Upper lobe of left lung (tissue), 6 donors: Measurements from ENCODE around the gene PHF23. TPM values are rescaled to one million over a fixed set of nuclear protein-coding genes. Genes with fewer than 3 reads are reported as not detected.

Source experiments
- ATAC-seq, 2 donors: fragments of 200-7000 bp; cut with Tn5 transposase; one replicate each; pipeline ENCODE4 v1.9.1; 2022; ENCODE audit warnings: mild to moderate bottlenecking in 2 of 2, moderate library complexity in 2 of 2; ENCODE audit not compliant: low FRiP score in 2 of 2
- DNase-seq, 2 donors: peaks; one replicate each; pipeline ENCODE4 v3.0.0-alpha.2; 2019 to 2020
- H3K27ac ChIP-seq, 4 donors: fragments of 200-600 bp; sonication (generic); one replicate each; pipeline ENCODE4 v1.5.1; 2016 to 2019
- H3K27me3 ChIP-seq, 4 donors: fragments of 200-600 bp; sonication (generic); one replicate each; pipeline ENCODE4 v1.5.1; 2017 to 2019
- H3K36me3 ChIP-seq, 4 donors: fragments of 200-600 bp; sonication (generic); one replicate each; pipeline ENCODE4 v1.5.1; 2016 to 2019
- H3K4me1 ChIP-seq, 4 donors: fragments of 200-600 bp; sonication (generic); one replicate each; pipeline ENCODE4 v1.5.1; 2018 to 2019
- H3K4me3 ChIP-seq, 4 donors: fragments of 200-600 bp; sonication (generic); one replicate each; pipeline ENCODE4 v1.5.1; 2017 to 2019; ENCODE audit warnings: mild to moderate bottlenecking in 2 of 4, moderate library complexity in 1 of 4
- H3K9me3 ChIP-seq, 4 donors: fragments of 200-600 bp; sonication (generic); one replicate each; pipeline ENCODE4 v1.5.1; 2018 to 2019
- CTCF ChIP-seq, 6 experiments: fragments of 450-650 bp in 4 of 6; fragments of 200-600 bp in 2 of 6; sonication (generic) in 2 of 6; IDR thresholded peaks; one replicate each; pipeline ENCODE4 v1.5.1; 2016 to 2019; ENCODE audit warnings: antibody characterized with exemption in 6 of 6
- EP300 ChIP-seq, 4 donors: sonication (generic); formaldehyde crosslinking; IDR thresholded peaks; one replicate each; pipeline ENCODE4 v1.5.1; 2017; ENCODE audit warnings: antibody characterized with exemption in 4 of 4, control low read depth in 2 of 4
- POLR2A ChIP-seq, 4 donors: fragments of 450-650 bp; IDR thresholded peaks; one replicate each; pipeline ENCODE4 v1.5.1; 2016 to 2017; ENCODE audit warnings: antibody characterized with exemption in 4 of 4, mild to moderate bottlenecking in 2 of 4
- POLR2AphosphoS5 ChIP-seq, 2 donors: sonication (generic); formaldehyde crosslinking; IDR thresholded peaks; one replicate each; pipeline ENCODE4 v1.5.1; 2017; ENCODE audit warnings: antibody characterized with exemption in 2 of 2
- WGBS, 2 donors: methylation state at CpG; one replicate each; pipeline ENCODE4 v1.1.5; 2017 to 2018; 5-methylcytosine and 5-hydroxymethylcytosine counted together
- total RNA-seq, 6 donors: library from RNA; depleted of rRNA in 4 of 6; stranded (reverse); fragments of >200 nt in 4 of 6; gene quantifications; one replicate each; pipeline versions ENCODE4 v1.1.0 to v1.2.1, GENCODE V29; 2016 to 2021
- donor health status: DM: no; HTN: no; CAD: no; lungs with moderate emphysema.
- donor health status: DM: no; HTN: yes; CAD: no; lungs with severe emphysema.

The PHF23 gene
- total RNA-seq, 6 donors from 2014 or later: 25.4 to 54.5 (median 31.2) TPM

- ATAC-seq (no peak), DNase-seq (peak in 1 of 2 donors; percentile 53)
- TF ChIP-seq POLR2A (IDR thresholded peaks at IDR 0.05): no peak
- no peak for TF ChIP-seq CTCF (IDR thresholded peaks at IDR 0.05)
- TF ChIP-seq POLR2AphosphoS5 (IDR thresholded peaks at IDR 0.05): no peak
- no peak for TF ChIP-seq EP300 (IDR thresholded peaks at IDR 0.05)
Observed at GRCh38 chr17:7224661-7225111, 14.6 kb downstream of the PHF23 start.

DNA sequence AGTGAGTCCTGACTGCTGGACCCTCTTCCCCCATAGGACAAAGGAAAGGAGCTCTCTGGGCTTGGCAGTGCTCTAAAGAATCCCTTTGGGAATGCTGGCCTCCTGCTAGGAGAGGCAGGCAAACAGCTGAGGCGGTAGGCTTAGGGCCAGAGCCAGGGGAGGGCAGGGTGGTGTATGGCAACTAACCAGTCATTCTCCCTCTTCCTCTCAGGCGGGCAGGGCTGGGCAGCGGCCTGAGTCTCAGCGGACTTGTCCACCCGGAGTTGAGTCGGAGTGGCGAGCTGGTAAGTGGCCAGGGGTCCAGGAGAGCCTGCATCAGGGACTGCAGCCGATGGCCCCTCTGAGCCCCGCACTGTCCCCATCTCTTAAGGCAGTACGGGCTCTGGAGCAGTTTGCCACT, 15.1 kb downstream of the PHF23 start:
- 87% methylated on average over 10 of the region's 10 CpGs; no CpG with 5 or more reads in 1 of the 2 donors for WGBS, 2 donors
- no peaks in the 10 kb centered on the region for H3K27me3 ChIP-seq
- peaks cover 11 to 82% (median 69%) of the 10 kb centered on the region in 4 donors for H3K36me3 ChIP-seq
- no peak overlapping the region for H3K4me3 ChIP-seq
- H3K27ac ChIP-seq: no peak overlapping the region
- H3K4me1 ChIP-seq: peaks cover 16 to 28% (median 21%) of the 10 kb centered on the region in 4 donors
- no peak for TF ChIP-seq POLR2A (IDR thresholded peaks at IDR 0.05)
- TF ChIP-seq EP300 (IDR thresholded peaks at IDR 0.05): no peak
- TF ChIP-seq POLR2AphosphoS5 (IDR thresholded peaks at IDR 0.05): no peak
- TF ChIP-seq CTCF (IDR thresholded peaks at IDR 0.05): no peak
- DNase-seq (peak in 1 of 2 donors; percentile 56), ATAC-seq (no peak)
- no peaks in the 10 kb centered on the region for H3K9me3 ChIP-seq

More at GRCh38 chr17:7224661-7225111, 14.6 kb downstream of the PHF23 start:
- peaks cover 13 to 23% (median 17%) of the 10 kb centered on the region in 4 donors for H3K4me1 ChIP-seq
- no peaks in the 10 kb centered on the region for H3K9me3 ChIP-seq
- no peak overlapping the region for H3K4me3 ChIP-seq
- H3K27ac ChIP-seq: no peak overlapping the region
- no peaks in the 10 kb centered on the region for H3K27me3 ChIP-seq
- H3K36me3 ChIP-seq: peaks cover 15 to 88% (median 74%) of the 10 kb centered on the region in 4 donors
- WGBS, 2 donors: 60 to 88% methylated on average over 1 to 15 of the region's 15 CpGs

- H3K36me3 ChIP-seq: peaks cover 11 to 75% (median 66%) of the 10 kb centered on the region in 4 donors
- DNase-seq: no peak
- WGBS, 2 donors: 68 to 88% methylated on average over 4 of the region's 4 CpGs
- peaks cover 22 to 35% (median 26%) of the 10 kb centered on the region in 4 donors for H3K4me1 ChIP-seq
- TF ChIP-seq POLR2A (IDR thresholded peaks at IDR 0.05) (no peak), EP300 (IDR thresholded peaks at IDR 0.05) (no peak), CTCF (IDR thresholded peaks at IDR 0.05) (no peak), POLR2AphosphoS5 (IDR thresholded peaks at IDR 0.05) (no peak)
- H3K27ac ChIP-seq: no peak overlapping the region
- no peaks in the 10 kb centered on the region for H3K27me3 ChIP-seq
- H3K4me3 ChIP-seq: no peak overlapping the region
- ATAC-seq: no peak
- H3K9me3 ChIP-seq: no peaks in the 10 kb centered on the region
Observed at GRCh38 chr17:7223375-7223774, 15.9 kb downstream of the PHF23 start.

DNA sequence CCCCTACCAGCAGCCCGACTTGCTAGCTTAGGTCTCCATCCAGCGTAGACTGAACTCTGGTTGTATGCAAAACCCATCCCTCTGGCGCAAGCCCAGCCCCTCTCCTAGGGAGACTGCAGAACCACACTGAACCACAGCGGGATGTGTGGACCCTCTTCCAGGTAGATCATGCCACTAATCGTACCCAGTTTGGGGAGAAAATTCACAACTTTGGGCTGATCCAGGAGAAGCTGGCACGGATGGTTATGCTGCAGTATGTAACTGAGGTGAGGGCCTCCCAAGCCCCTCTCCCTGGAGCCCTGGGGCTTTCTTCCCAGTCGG, 16.3 kb downstream of the PHF23 start:
- WGBS, 2 donors: 53 to 85% methylated on average over 2 to 7 of the region's 7 CpGs
- TF ChIP-seq EP300 (IDR thresholded peaks at IDR 0.05) (no peak), POLR2AphosphoS5 (IDR thresholded peaks at IDR 0.05) (no peak), CTCF (IDR thresholded peaks at IDR 0.05) (no peak), POLR2A (IDR thresholded peaks at IDR 0.05) (no peak)
- H3K27ac ChIP-seq: no peak overlapping the region
- H3K9me3 ChIP-seq: no peaks in the 10 kb centered on the region
- H3K36me3 ChIP-seq: peaks cover 11 to 70% (median 64%) of the 10 kb centered on the region in 4 donors
- H3K4me3 ChIP-seq: no peak overlapping the region
- peaks cover 26 to 39% (median 30%) of the 10 kb centered on the region in 4 donors for H3K4me1 ChIP-seq
- ATAC-seq: no peak
- H3K27me3 ChIP-seq: no peaks in the 10 kb centered on the region
- no peak for DNase-seq
